ENCODE data around the gene C3. TPM values are rescaled to one million over a fixed set of nuclear protein-coding genes. Genes with fewer than 3 reads are reported as not detected.
"Not testable (repeated sequence)": the region's sequence is repeated elsewhere in the genome, so short reads cannot be mapped to it uniquely, and the experiment has no call there.

The C3 gene
- total RNA-seq, 1 donor from 2014 or later = 2,273 TPM

- DNase-seq (ENCODE audit: low read depth) = no peak
Measured at GRCh38 chr19:6664916-6665315, 55.5 kb downstream of the C3 start.

DNA sequence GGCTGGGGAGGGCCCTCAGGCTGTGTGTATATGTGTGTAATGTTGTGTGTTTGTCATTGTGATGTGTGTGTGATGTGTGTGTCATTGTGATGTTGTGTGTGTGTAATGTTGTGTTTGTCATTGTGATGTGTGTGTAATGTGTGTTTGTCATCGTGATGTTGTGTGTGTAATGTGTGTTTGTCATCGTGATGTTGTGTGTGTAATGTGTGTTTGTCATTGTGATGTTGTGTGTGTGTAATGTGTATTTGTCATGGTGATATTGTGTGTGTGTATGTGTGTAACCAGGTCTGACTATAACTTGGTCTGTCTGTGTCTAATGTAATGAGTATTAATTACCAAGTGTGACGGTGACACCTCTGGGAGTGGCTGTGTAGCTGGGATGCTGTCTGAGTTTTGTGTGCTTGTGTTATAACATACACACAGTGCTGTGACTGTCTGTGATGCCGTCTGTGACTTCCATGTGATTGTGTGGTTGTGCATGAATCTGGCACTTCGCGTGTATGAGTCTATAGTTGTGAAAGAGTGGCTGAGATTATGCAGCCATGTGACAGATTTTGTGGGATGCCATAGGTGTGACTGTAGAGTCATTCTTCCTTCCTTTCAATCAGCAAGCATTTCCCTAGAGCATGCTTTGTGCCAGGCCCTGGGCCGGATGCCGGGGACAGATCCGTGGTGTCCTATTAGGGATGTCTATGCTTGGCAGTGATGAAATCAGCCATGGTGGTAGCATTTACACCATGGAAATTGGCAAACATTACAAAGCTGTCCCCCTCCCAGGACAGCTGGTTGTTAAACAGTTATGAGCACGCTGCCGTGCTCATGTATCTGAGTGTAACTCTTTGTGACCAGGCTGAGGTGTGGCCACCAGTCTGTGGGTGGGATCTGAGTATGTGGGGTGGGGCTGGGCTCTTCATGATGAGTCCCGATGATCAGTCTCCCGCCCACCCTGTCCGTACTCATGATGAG, 56.9 kb downstream of the C3 start:
- no peak for DNase-seq (ENCODE audit: low read depth)

GRCh38 chr19:6662702-6663101, 57.7 kb downstream of the C3 start:
- DNase-seq (ENCODE audit: low read depth) = no peak

DNA sequence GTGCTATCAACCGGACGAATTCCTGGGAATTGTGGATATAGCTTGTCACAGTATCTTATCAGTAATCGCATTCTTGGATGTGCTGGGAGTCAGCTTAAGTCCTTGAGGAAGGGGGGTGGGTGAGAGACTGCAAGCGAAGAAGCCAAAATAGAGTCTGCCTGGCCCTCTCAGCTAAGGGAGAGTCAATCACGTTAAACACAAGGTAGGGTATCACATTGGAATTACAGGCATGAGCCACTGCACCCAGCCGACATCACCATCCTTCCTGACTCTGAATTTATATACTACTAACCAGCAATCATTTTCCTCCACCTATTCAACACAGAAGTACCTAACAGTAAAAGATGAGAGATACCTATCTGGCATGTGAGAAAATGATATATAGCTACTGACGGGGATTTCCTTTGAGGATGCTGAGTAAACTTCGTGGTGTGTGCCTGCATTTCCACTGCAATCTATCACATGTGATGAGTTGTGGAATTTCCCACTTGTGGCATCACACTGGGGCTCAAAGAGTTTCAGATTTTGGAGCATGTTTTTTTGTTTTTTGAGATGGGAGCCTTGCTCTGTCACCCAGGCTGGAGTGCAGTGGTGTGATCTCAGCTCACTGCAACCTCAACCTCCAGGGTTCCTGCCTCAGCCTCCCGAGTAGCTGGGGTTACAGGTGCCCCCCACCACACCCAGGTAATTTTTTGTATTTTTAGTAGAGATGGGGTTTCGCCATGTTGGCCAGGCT, 58.8 kb downstream of the C3 start:
- peak; percentile 16 for DNase-seq (ENCODE audit: low read depth)

DNA sequence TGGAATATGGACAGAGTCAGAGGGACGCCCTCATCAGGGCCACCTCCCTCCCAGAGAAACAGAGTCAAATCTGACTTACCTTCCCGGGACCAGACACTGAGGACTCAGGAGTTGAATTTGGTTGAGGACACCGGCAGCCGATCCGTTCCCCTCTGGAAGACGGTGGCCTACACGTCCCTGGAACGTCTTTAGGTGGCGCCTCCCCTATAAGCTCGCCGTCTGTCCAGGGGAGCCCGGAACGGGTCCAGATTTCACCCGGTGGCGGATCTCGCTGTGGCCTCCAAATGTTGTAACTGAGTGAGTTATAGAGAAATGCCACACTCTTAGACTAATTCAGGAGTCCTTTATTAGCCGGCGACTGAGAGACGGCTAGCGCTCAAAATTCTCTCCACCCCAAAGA, 59.5 kb downstream of the C3 start:
- no peak for DNase-seq (ENCODE audit: low read depth)

DNA sequence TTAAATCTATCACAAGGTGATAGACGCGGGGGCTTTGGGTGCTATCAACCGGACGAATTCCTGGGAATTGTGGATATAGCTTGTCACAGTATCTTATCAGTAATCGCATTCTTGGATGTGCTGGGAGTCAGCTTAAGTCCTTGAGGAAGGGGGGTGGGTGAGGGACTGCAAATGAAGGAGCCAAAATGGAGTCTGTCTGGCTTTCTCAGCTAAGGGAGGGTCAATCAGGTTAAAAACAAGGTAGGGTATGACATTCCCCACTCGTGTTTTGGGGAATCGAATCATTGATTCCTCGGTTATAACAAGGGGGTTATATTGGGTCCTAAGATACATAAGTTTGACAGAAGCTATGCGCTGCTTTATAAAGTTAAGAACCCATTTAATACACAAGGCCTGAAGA, 64.1 kb downstream of the C3 start:
- not testable (repeated sequence) for DNase-seq (ENCODE audit: low read depth)

GRCh38 chr19:6654347-6655310, 65.8 kb downstream of the C3 start:
- no peak for DNase-seq (ENCODE audit: low read depth)

DNA sequence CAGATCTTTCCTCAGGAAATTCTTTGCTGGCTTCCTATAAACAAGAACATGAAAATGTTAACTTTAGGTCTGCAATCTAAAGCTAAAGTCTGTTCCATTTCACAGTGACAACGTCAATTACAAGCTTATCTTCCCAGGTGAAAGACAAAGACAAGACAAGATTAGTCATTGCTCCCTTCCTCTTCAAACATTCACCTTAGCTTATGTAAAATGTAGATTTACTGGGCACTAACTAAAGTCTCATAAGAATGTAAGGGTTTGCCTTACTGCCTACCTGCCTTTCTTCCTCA, 67.7 kb downstream of the C3 start:
- no peak for DNase-seq (ENCODE audit: low read depth)

- DNase-seq (ENCODE audit: low read depth) = no peak
Measured at GRCh38 chr19:6651965-6652804, 68.3 kb downstream of the C3 start.

GRCh38 chr19:6649185-6649584, 71.3 kb downstream of the C3 start:
- no peak for DNase-seq (ENCODE audit: low read depth)

- no peak for DNase-seq (ENCODE audit: low read depth)
Measured at GRCh38 chr19:6648141-6648715, 72.2 kb downstream of the C3 start.

DNA sequence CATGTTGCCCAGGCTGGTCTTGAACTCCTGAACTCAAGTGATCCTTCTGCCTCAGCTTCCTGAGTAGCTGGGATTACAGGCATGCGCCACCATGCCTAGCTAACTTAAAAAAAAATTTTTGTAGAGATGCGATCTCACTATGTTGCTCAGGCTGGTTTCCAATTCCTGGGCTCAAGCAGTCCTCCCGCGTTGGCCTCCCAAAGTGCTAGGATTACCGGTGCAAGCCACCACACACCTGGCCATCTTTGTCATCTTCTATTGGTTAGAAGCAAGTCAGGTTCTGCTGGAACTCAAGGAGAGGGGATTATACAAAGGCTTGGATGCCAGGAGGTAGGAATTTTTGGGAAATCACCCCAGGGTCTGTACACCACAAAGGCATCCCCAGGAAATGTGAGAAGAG, 75.7 kb downstream of the C3 start:
- DNase-seq (ENCODE audit: low read depth) = no peak

DNA sequence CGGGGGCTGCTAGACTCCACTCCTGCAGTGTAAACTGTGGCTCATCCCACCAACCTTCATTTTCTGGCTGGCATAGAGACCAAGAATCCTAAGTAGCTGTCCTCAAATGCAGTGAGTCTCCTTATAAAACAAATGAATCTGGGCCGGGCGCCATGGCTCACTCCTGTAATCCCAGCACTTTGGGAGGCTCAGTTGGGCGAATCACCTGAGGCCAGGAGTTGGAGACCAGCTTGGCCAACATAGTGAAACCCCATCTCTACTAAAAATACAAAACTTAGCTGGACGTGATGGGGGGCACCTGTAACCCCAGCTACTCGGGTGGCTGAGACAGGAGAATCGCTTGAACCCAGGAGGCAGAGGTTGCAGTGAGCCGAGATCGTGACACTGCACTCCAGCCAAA, 80.1 kb downstream of the C3 start:
- not testable (repeated sequence) for DNase-seq (ENCODE audit: low read depth)

DNA sequence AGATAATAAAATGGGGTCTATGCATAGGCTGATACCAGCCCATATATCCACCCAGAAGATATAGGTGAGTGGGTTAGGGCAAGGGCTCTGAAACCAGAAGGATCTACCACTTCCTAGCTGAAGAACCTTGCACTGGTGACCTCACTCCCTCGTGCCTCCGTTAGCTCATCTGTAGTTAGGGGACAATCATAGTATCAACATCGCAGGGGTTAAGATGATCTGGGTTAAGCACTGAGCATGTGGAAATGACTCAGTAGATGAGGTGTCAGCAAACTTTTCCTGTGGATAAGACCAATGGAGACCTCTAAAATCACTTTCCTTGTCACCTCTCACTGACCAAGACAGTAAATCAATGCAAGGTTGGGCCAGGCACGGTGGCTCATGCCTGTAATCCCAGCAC, 81.0 kb downstream of the C3 start:
- peak; percentile 63 for DNase-seq (ENCODE audit: low read depth)

GRCh38 chr19:6633456-6633813, 87.0 kb downstream of the C3 start:
- not testable (repeated sequence) for DNase-seq (ENCODE audit: low read depth)

GRCh38 chr19:6632747-6633455, 87.5 kb downstream of the C3 start:
- peak; percentile 62 for DNase-seq (ENCODE audit: low read depth)

DNA sequence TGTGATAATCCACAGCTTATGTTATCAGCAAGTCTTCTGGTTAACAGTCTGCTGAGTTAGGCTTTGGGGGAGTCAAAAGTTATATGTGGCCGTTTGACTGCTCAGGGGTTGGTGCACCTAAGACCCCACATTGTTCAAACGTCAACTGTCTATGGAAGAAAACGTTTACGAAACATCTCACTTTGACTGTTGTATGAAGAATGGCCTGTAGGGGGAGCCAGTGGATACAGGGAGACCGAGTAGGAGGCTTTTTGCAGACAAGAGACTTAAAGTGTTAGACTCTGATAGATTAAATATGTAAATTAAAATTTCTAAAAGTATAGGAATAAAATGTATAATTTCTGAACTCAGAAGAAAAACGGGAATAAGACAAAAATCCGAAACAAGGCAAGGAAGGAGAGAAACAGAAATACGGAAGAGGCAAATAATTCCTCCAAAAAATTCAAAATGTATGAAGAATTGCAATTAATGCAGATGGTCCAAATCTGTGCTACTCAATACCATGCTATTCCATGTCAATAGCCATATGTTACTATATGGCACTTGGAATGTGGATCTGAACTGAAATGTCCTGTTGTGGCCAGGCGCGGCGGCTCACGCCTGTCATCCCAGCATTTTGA, 88.3 kb downstream of the C3 start:
- peak; percentile 71 for DNase-seq (ENCODE audit: low read depth)
